Measurements from ENCODE around the gene COMMD1.

GRCh38 chr2:62118160-62118559, 212.7 kb downstream of the COMMD1 start:
- TF ChIP-seq POLR2A (IDR thresholded peaks at IDR 0.05; ENCODE audit: low read depth, low read length) (no peak), POLR2AphosphoS5 (IDR thresholded peaks at IDR 0.05; ENCODE audit: low read depth, low read length) (no peak), TAF1 (IDR thresholded peaks at IDR 0.05; ENCODE audit: borderline replicate concordance, low read depth, low read length) (no peak)

Measured in GM12892 (cell line).